A549 (cell line): ENCODE measurements around the gene TCEA2. TPM values are rescaled to one million over a fixed set of nuclear protein-coding genes. Genes with fewer than 3 reads are reported as not detected.

Experiments used
- ATAC-seq, 2 experiments: fragments of 200-7000 bp in 1 of 2; fragments of >200 bp in 1 of 2; cut with Nextera tagmentation in 1 of 2; cut with Tn5 transposase in 1 of 2; 3 replicates each; pipeline versions ENCODE4 v1.8.0 to v1.9.1; 2018 to 2020; ENCODE audit warnings: mild to moderate bottlenecking in 1 of 2, moderate library complexity in 1 of 2
- CTCF ChIA-PET: fragments of 300-600 bp; sonication (Branson Sonifier 250); formaldehyde crosslinking; extraction: SDS; loops from one replicate; lab custom pipeline; 2021; ENCODE audit warnings: antibody characterized with exemption, inconsistent platforms; lab: Yijun Ruan, JAX
- POLR2A ChIA-PET: fragments of 350-600 bp; formaldehyde crosslinking; extraction: SDS; loops from one replicate; lab custom pipeline; 2021; ENCODE audit warnings: antibody characterized with exemption, inconsistent platforms; lab: Yijun Ruan, JAX
- DNase-seq, 2 experiments: peaks; one replicate each; pipeline versions ENCODE4 v3.0.0 to v3.0.0-alpha.2; 2011 to 2016; ENCODE audit warnings: low read depth in 1 of 2, low spot score in 1 of 2
- FAIRE-seq: peaks from 2 replicates; lab custom pipeline; 2011; peaks lifted over from hg19 to GRCh38; lab: Jason Lieb, UNC
- H3K27ac ChIP-seq, 2 experiments: fragments of >200 bp; sonication (Bioruptor Twin); formaldehyde crosslinking; 3 replicates each; pipeline ENCODE4 v1.5.1; 2016 to 2017
- H3K4me1 ChIP-seq: fragments of >200 bp; sonication (Bioruptor Twin); formaldehyde crosslinking; 3 replicates; pipeline ENCODE4 v1.6.1; 2016
- H3K4me2 ChIP-seq: fragments of >200 bp; sonication (Bioruptor Twin); formaldehyde crosslinking; 3 replicates; pipeline ENCODE4 v1.6.1; 2016
- H3K4me3 ChIP-seq: fragments of >200 bp; sonication (Bioruptor Twin); formaldehyde crosslinking; 3 replicates; pipeline ENCODE4 v1.5.1; 2016
- H3K9me3 ChIP-seq: fragments of >200 bp; sonication (Bioruptor Twin); formaldehyde crosslinking; 3 replicates; pipeline ENCODE4 v1.6.1; 2016
- ATOH8 ChIP-seq: fragments of 250-450 bp; sonication (Bioruptor Pico); IDR thresholded peaks from 2 replicates; pipeline ENCODE4 v1.5.0; 2020; ENCODE audit warnings: low read depth, mild to moderate bottlenecking, moderate library complexity
- BCL3 ChIP-seq: fragments of >200 bp; sonication (Bioruptor Twin); formaldehyde crosslinking; IDR thresholded peaks from 3 replicates; pipeline ENCODE4 v1.6.1; 2016
- CBX2 ChIP-seq: fragments of 200-600 bp; sonication (generic); IDR thresholded peaks from 2 replicates; pipeline ENCODE4 v1.6.1; 2016; ENCODE audit warnings: low read depth, mild to moderate bottlenecking, borderline replicate concordance
- CHD2 ChIP-seq: fragments of 150-350 bp; IDR thresholded peaks from 2 replicates; pipeline ENCODE4 v1.6.1; 2014; ENCODE audit warnings: low read length; ENCODE audit not compliant: partially characterized antibody
- CHD4 ChIP-seq: fragments of 200-600 bp; sonication (generic); IDR thresholded peaks from 2 replicates; pipeline ENCODE4 v1.6.1; 2016; ENCODE audit warnings: antibody characterized with exemption, mild to moderate bottlenecking, borderline replicate concordance
- EP300 ChIP-seq, 2 experiments: fragments of >200 bp; sonication (Bioruptor Twin); formaldehyde crosslinking; IDR thresholded peaks; 2 replicates in 1 of 2; 3 replicates in 1 of 2; pipeline ENCODE4 v1.6.1; 2016 to 2017
- HDAC2 ChIP-seq: fragments of 200-600 bp; sonication (generic); IDR thresholded peaks from 2 replicates; pipeline ENCODE4 v1.6.1; 2016
- HEYL ChIP-seq: fragments of 250-450 bp; sonication (Bioruptor Pico); IDR thresholded peaks from 2 replicates; pipeline ENCODE4 v1.8.0; 2021; ENCODE audit warnings: mild to moderate bottlenecking, moderate library complexity
- HOXA7 ChIP-seq: fragments of 250-450 bp; sonication (Bioruptor Pico); IDR thresholded peaks from 2 replicates; pipeline ENCODE4 v1.5.0; 2020; ENCODE audit warnings: mild to moderate bottlenecking, moderate library complexity
- KDM5A ChIP-seq: fragments of 200-600 bp; sonication (generic); IDR thresholded peaks from 2 replicates; pipeline ENCODE4 v1.6.1; 2016; ENCODE audit warnings: antibody characterized with exemption, mild to moderate bottlenecking
- MAZ ChIP-seq: fragments of 150-350 bp; IDR thresholded peaks from 2 replicates; pipeline ENCODE4 v1.6.1; 2014; ENCODE audit warnings: antibody characterized with exemption, low read depth, low read length, borderline replicate concordance
- NFE2L2 ChIP-seq: fragments of 150-350 bp; conservative IDR thresholded peaks from 2 replicates; pipeline ENCODE4 v1.6.1; 2014; ENCODE audit warnings: low read length
- NPAS2 ChIP-seq: fragments of 250-450 bp; sonication (Bioruptor Pico); IDR thresholded peaks from 2 replicates; pipeline ENCODE4 v1.8.0; 2022; ENCODE audit warnings: mild to moderate bottlenecking, moderate library complexity, borderline replicate concordance
- POLR2AphosphoS2 ChIP-seq: conservative IDR thresholded peaks from 2 replicates; pipeline ENCODE4 v1.6.1; 2012; ENCODE audit warnings: low read length, improper control_type of control experiment, inconsistent platforms
- RAD21 ChIP-seq, 2 experiments: fragments of >200 bp in 1 of 2; sonication (Bioruptor Twin) in 1 of 2; formaldehyde crosslinking in 1 of 2; IDR thresholded peaks in 1 of 2; conservative IDR thresholded peaks in 1 of 2; 2 replicates in 1 of 2; 3 replicates in 1 of 2; pipeline ENCODE4 v1.6.1; 2012 to 2018; ENCODE audit warnings: inconsistent platforms in 1 of 2
- REST ChIP-seq: fragments of 200-600 bp; sonication (generic); IDR thresholded peaks from 2 replicates; pipeline ENCODE4 v1.6.1; 2016; ENCODE audit warnings: antibody characterized with exemption, mild to moderate bottlenecking, moderate library complexity
- RNF2 ChIP-seq: fragments of 200-600 bp; sonication (generic); IDR thresholded peaks from 2 replicates; pipeline ENCODE4 v1.6.1; 2016; ENCODE audit warnings: low read depth, mild to moderate bottlenecking, antibody characterized with exemption, moderate library complexity, borderline replicate concordance
- ZFP36 ChIP-seq: fragments of 450-650 bp; IDR thresholded peaks from 2 replicates; pipeline ENCODE4 v1.6.1; 2014; ENCODE audit warnings: borderline replicate concordance; ENCODE audit not compliant: partially characterized antibody
- ZNF302 ChIP-seq: fragments of 250-450 bp; sonication (Bioruptor Pico); IDR thresholded peaks from 2 replicates; pipeline ENCODE4 v1.9.0; 2021; ENCODE audit warnings: inconsistent platforms, mild to moderate bottlenecking, moderate library complexity
- WGBS: methylation state at CpG from one replicate; pipeline ENCODE4 v1.1.6; 2017; ENCODE audit errors: missing lambda C conversion rate; 5-methylcytosine and 5-hydroxymethylcytosine counted together
- polyA plus RNA-seq, 4 experiments: library from polyadenylated mRNA; depleted of rRNA in 3 of 4; stranded (reverse); fragments of >200 nt; fragmentation: RNase III in 1 of 4; extraction: RNeasy Plus Mini Kit Qiagen cat#74134 plus additional on column Dnase treatment in 1 of 4; gene quantifications; 2 replicates in 3 of 4; 3 replicates in 1 of 4; pipeline ENCODE4 v1.2.3, GENCODE V29; 2011 to 2017

The TCEA2 gene
- polyA plus RNA-seq, 2 of the 4 experiments (the other 2 are of a cell fraction): 11.2 to 29.8 TPM

GRCh38 chr20:64058536-64058935, 4.5 kb upstream of the TCEA2 start:
- Histone ChIP-seq H3K4me3 (no peak overlapping the region), H3K4me1 (peaks cover 47% of the 10 kb centered on the region), H3K4me2 (peak overlapping the region; percentile 25; the same call in 1 of the 3 replicates), H3K27ac (peak overlapping the region in 1 of 2 experiments; percentile 75; a peak in 2 of 6 replicates), H3K9me3 (no peaks in the 10 kb centered on the region)
- FAIRE-seq: no peak
- CTCF ChIA-PET: interaction anchor here (0.6 to 7.2 kb wide), 12 partner anchors 8 to 521 kb away, joined by 3 to 143 read pairs (median 7); partner anchors contain the start of genes C20orf204, PRPF6 and PTK6
- DNase-seq: no peak
- ATAC-seq: no peak
- TF ChIP-seq HDAC2 (no peak), CHD4 (no peak), ZFP36 (no peak), RAD21 (conservative IDR thresholded peaks at IDR 0.05 in 1 of 2, IDR thresholded peaks at IDR 0.05 in 1 of 2) (no peak), NPAS2 (CRISPR knock-in tag) (no peak), CHD2 (no peak), HEYL (CRISPR knock-in tag) (no peak), EP300 (IDR thresholded peaks at IDR 0.05) (no peak), REST (no peak), POLR2AphosphoS2 (no peak), ZNF302 (CRISPR knock-in tag) (no peak), KDM5A (no peak), HOXA7 (no peak), NFE2L2 (no peak), ATOH8 (CRISPR knock-in tag) (no peak), RNF2 (no peak), MAZ (no peak)
- POLR2A ChIA-PET: no interaction called here
- WGBS: 53% methylated on average over 10 of the region's 12 CpGs

- whole genome bisulfite sequencing: 58% methylated on average over 3 of the region's 5 CpGs
- FAIRE-seq: no peak
- POLR2A ChIA-PET: interaction anchor here (1.0 to 1.9 kb wide), 7 partner anchors 9 to 541 kb away, joined by 3 to 29 read pairs (median 8); partner anchors contain the start of genes OPRL1, PPDPF, RGS19 and SOX18
These were observed 762 bp upstream of the TCEA2 start for GRCh38 chr20:64062276-64062595.

More at GRCh38 chr20:64062276-64062595, 762 bp upstream of the TCEA2 start:
- ATAC-seq: no peak
- H3K9me3 ChIP-seq: no peaks in the 10 kb centered on the region
- H3K4me2 ChIP-seq: peak overlapping the region; percentile 99
- H3K4me3 ChIP-seq: peak overlapping the region; percentile 97
- CTCF ChIA-PET: interaction anchor here (0.7 to 7.2 kb wide), 7 partner anchors 9 to 524 kb away, joined by 3 to 143 read pairs (median 5); partner anchors contain the start of gene C20orf204
- H3K27ac ChIP-seq: peak overlapping the region; percentile 96 to 98
- H3K4me1 ChIP-seq: peaks cover 55% of the 10 kb centered on the region
- DNase-seq: no peak
- TF ChIP-seq BCL3: no peak
- no peak for TF ChIP-seq CBX2
